GM12875 (cell line): ENCODE results near the gene FAM107B.

Source experiments
- H3K4me3 ChIP-seq: one replicate; pipeline ENCODE4 v1.5.1; 2011; ENCODE audit warnings: low read depth, low read length, control low read depth
- TF ChIP-seq, protein P1 (sequence below): IDR thresholded peaks from 2 replicates; pipeline ENCODE4 v1.5.1; 2011; ENCODE audit warnings: low read depth, mild to moderate bottlenecking, control low read depth, inconsistent platforms, low read length, moderate library complexity, borderline replicate concordance; ENCODE audit not compliant: insufficient read depth

Gene FAM107B

DNA sequence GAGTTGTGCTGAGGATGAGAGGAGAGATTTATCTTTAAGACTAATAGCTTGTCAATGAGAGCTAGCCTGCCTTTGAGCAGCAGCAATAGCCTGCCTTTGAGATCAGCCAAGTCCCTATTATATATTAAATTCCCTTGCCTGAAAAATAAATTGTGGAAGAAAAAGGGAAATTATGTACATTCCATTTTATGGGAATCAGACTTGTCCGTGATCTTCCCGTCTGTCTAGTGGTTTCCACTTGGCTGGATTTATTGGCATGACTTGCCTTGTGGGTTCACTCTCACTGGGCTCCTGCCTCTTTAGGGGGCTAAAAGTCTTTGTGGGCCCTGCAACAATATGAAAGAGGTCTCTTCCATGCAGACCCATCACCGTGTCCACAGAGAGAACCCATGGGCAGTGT, 272.3 kb downstream of the FAM107B start:
- H3K4me3 ChIP-seq = no peak overlapping the region
- TF ChIP-seq, protein P1, sequence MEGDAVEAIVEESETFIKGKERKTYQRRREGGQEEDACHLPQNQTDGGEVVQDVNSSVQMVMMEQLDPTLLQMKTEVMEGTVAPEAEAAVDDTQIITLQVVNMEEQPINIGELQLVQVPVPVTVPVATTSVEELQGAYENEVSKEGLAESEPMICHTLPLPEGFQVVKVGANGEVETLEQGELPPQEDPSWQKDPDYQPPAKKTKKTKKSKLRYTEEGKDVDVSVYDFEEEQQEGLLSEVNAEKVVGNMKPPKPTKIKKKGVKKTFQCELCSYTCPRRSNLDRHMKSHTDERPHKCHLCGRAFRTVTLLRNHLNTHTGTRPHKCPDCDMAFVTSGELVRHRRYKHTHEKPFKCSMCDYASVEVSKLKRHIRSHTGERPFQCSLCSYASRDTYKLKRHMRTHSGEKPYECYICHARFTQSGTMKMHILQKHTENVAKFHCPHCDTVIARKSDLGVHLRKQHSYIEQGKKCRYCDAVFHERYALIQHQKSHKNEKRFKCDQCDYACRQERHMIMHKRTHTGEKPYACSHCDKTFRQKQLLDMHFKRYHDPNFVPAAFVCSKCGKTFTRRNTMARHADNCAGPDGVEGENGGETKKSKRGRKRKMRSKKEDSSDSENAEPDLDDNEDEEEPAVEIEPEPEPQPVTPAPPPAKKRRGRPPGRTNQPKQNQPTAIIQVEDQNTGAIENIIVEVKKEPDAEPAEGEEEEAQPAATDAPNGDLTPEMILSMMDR = no peak

GRCh38 chr10:14500172-14500765, 274.4 kb downstream of the FAM107B start:
- H3K4me3 ChIP-seq = no peak overlapping the region
- TF ChIP-seq, protein P1 = no peak

GRCh38 chr10:14499601-14499904, 275.1 kb downstream of the FAM107B start:
- TF ChIP-seq, protein P1 = no peak
- H3K4me3 ChIP-seq = no peak overlapping the region

DNA sequence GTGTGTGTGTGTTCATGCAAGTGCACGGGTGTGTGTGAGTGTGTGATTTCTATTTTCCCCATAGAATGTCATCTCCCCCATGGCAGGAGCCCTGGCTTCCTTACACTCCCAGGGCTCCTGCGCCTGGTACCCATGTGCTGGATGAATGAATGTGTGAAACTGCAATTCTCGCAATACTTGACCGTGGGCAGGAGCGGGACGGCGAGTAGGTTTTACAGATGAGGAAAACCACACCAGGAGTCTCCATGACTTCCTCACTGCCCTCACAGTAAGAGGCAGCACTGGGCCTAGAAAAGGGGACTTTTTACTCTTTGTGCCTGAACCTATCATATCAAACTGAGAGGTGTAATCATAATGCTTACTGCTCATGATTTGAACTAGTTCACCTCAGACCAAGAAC, 276.4 kb downstream of the FAM107B start:
- H3K4me3 ChIP-seq = no peak overlapping the region
- TF ChIP-seq, protein P1 = no peak

- H3K4me3 ChIP-seq = no peak overlapping the region
- TF ChIP-seq, protein P1 = no peak
Observed at GRCh38 chr10:14491811-14492210, 282.9 kb downstream of the FAM107B start.

DNA sequence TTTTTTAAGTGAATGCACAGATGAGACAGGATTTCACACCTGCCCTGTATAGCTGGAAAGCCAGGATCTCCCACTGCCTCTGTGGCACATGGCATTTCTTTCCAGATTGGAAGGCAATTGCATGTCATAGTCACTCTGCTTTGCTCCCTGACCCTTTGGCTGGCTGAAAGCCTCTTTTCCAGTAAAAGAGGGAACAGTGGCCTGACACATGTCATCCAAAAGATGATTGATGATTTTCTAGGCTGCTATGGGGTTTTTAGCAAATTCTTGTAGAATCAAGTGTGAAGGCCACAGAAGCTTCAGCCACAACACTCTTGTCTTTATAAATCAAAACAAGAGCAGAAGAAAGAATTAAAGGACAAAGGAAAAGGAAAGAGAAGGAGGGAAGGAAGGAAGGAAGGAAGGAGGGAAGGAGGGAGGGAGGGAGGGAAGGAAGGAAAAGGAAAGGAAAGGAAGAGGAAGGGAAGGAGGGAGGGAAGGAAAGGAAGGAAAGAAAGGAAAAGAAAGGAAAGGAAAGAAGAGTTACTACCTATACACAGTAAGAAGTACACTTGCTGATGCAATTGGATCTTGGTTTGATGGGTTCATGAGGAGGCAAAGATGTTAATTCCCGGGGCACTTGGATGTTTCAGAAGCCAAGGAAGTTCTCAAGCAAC, 285.0 kb downstream of the FAM107B start:
- TF ChIP-seq, protein P1 = no peak
- H3K4me3 ChIP-seq = no peak overlapping the region

GRCh38 chr10:14487488-14487883, 287.2 kb downstream of the FAM107B start:
- TF ChIP-seq, protein P1 = no peak

More at GRCh38 chr10:14487488-14487883, 287.2 kb downstream of the FAM107B start:
- H3K4me3 ChIP-seq = no peak overlapping the region
